Measurements from ENCODE around the gene COL5A1.
A peak's percentile ranks its signal among the peaks of the same experiment; 100 is the strongest.

The COL5A1 gene

GRCh38 chr9:134601764-134602163 lies 39.8 kb upstream of the COL5A1 start:
- DNase-seq (ENCODE audit: low spot score): no peak
- in situ Hi-C loops (cut with MboI; ENCODE audit: low sequenced_read_pairs, unreplicated experiment): no loop called here
- TF ChIP-seq, protein P1, sequence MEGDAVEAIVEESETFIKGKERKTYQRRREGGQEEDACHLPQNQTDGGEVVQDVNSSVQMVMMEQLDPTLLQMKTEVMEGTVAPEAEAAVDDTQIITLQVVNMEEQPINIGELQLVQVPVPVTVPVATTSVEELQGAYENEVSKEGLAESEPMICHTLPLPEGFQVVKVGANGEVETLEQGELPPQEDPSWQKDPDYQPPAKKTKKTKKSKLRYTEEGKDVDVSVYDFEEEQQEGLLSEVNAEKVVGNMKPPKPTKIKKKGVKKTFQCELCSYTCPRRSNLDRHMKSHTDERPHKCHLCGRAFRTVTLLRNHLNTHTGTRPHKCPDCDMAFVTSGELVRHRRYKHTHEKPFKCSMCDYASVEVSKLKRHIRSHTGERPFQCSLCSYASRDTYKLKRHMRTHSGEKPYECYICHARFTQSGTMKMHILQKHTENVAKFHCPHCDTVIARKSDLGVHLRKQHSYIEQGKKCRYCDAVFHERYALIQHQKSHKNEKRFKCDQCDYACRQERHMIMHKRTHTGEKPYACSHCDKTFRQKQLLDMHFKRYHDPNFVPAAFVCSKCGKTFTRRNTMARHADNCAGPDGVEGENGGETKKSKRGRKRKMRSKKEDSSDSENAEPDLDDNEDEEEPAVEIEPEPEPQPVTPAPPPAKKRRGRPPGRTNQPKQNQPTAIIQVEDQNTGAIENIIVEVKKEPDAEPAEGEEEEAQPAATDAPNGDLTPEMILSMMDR (IDR thresholded peaks at IDR 0.05; ENCODE audit: borderline replicate concordance, control extremely low read depth, extremely low read depth, insufficient read depth, missing control alignments): no peak

DNA sequence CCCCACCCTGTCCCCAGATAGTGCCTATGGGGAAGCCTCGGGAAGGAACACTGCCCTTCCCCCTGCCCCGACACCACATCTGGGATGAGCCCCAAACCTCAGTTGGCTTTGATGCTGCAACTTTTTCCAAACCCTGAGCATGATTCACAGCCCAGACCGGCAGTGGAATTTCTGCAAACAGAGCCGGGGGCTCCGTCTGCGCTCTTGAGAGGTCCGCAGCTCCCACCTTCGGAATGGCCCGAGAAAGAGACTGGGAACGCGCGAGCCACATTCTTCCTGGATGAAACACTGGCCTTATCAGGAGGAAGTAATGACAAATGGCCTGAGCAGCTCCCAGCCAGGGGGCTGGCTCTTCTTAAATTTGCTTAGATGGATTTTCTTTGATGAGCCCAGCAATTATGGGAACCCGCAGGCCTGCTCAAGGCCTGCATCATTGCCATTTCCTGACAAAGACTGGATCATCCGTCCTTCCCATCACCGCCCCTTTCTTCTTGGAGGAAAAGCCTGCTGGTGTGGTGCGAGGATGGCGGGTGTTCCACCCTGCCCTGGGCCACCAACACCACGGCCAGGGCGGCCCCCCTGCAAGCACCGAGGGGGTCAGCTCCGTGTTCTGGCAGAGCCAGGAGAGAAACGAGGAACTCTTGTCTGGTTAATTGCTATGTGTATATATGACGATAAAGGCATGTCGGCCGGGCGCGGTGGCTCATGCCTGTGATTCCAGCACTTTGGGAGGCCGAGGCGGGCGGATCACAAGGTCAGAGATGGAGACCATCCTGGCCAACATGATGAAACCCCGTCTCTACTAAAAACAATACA lies 38.8 kb upstream of the COL5A1 start:
- in situ Hi-C loops (cut with MboI; ENCODE audit: low sequenced_read_pairs, unreplicated experiment): no loop called here
- no peak for DNase-seq (ENCODE audit: low spot score)
- TF ChIP-seq, protein P1 (IDR thresholded peaks at IDR 0.05; ENCODE audit: borderline replicate concordance, control extremely low read depth, extremely low read depth, insufficient read depth, missing control alignments): no peak

GRCh38 chr9:134604834-134605233 lies 36.8 kb upstream of the COL5A1 start:
- TF ChIP-seq, protein P1 (IDR thresholded peaks at IDR 0.05; ENCODE audit: borderline replicate concordance, control extremely low read depth, extremely low read depth, insufficient read depth, missing control alignments): no peak
- no peak for DNase-seq (ENCODE audit: low spot score)
- in situ Hi-C loops (cut with MboI; ENCODE audit: low sequenced_read_pairs, unreplicated experiment): no loop called here

DNA sequence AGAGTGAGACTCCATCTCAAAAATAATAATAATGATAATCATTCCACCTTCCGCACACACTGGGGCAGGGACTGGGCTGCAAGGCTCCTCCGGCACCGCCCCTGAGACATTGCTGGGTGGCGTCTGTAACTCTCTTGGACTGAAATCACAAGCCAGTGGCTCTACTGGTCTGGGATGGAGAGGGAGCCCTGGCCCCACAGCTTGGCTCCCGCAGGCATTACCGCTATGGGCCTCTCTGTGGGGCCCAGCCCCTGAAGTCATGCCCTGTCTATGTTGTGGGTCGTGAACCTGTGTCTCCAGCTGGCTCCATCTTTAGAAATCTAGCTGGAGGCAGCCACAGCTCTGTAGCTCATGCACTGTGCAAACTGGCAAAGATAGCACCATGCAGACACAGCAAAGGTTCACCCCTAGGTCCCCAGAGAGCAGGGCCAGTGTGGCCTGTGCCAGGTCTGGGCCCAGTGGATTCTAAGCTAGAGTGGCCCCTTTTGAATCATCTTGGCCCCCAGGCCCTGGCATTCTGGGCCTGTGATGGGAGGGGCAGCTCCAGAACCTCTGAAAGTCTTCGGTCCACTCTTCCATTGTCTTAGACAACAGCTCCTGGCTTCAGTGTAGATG lies 36.1 kb upstream of the COL5A1 start:
- no peak for DNase-seq (ENCODE audit: low spot score)
- TF ChIP-seq, protein P1 (IDR thresholded peaks at IDR 0.05; ENCODE audit: borderline replicate concordance, control extremely low read depth, extremely low read depth, insufficient read depth, missing control alignments): no peak
- in situ Hi-C loops (cut with MboI; ENCODE audit: low sequenced_read_pairs, unreplicated experiment): no loop called here

DNA sequence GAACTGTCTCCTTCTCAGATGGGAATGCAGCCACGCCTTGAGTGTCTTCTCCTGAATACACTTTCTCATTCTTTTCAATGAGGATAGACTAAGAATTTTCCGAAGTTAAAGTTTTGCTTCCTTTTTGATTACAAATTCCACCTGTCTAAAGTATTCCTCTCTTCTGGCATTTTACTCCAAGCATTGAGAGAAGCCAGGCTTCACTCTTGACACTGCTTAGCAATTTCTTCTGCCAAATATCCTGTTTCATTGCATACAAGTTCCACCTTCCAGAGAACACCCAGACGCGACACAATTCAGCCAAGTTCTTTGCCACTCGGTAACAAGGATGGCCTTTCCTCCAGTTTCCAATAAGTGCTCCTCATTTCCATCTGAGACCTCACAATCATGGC lies 35.6 kb upstream of the COL5A1 start:
- in situ Hi-C loops (cut with MboI; ENCODE audit: low sequenced_read_pairs, unreplicated experiment): no loop called here
- TF ChIP-seq, protein P1 (IDR thresholded peaks at IDR 0.05; ENCODE audit: borderline replicate concordance, control extremely low read depth, extremely low read depth, insufficient read depth, missing control alignments): no peak
- DNase-seq (ENCODE audit: low spot score): no peak

GRCh38 chr9:134606951-134607731 lies 34.5 kb upstream of the COL5A1 start:
- TF ChIP-seq, protein P1 (IDR thresholded peaks at IDR 0.05; ENCODE audit: borderline replicate concordance, control extremely low read depth, extremely low read depth, insufficient read depth, missing control alignments): no peak
- DNase-seq (ENCODE audit: low spot score): peak; percentile 9
- in situ Hi-C loops (cut with MboI; ENCODE audit: low sequenced_read_pairs, unreplicated experiment): no loop called here

All from GM13976 (cell line).